ENCODE measurements around the gene PKP3.

- TF ChIP-seq CTCF (IDR thresholded peaks at IDR 0.05) (no peak), POLR2A (IDR thresholded peaks at IDR 0.05) (no peak)
These were observed 17.4 kb upstream of the PKP3 start for GRCh38 chr11:376531-377173.
